ES-I3 (cell line): ENCODE data around the gene C20orf96.

Experiments
- H3K36me3 ChIP-seq: 2 replicates; pipeline ENCODE4 v1.6.1; 2013; ENCODE audit warnings: mild to moderate bottlenecking, low read length, control low read depth, moderate library complexity; ENCODE audit not compliant: insufficient read depth
- H3K4me1 ChIP-seq: 2 replicates; pipeline ENCODE4 v1.6.1; 2013; ENCODE audit warnings: mild to moderate bottlenecking, control low read depth, low read length; ENCODE audit not compliant: insufficient read depth
- H3K9ac ChIP-seq: 2 replicates; pipeline ENCODE4 v1.6.1; 2013; ENCODE audit warnings: low read depth, mild to moderate bottlenecking, low read length, moderate library complexity
- H3K9me3 ChIP-seq: 2 replicates; pipeline ENCODE4 v1.6.1; 2013; ENCODE audit warnings: mild to moderate bottlenecking, low read length, moderate library complexity; ENCODE audit not compliant: control insufficient read depth, insufficient read depth

C20orf96 gene

GRCh38 chr20:324177-325044 lies 33.9 kb upstream of the C20orf96 start:
- peak overlapping the region; percentile 77 for H3K9ac ChIP-seq
- no peaks in the 10 kb centered on the region for H3K9me3 ChIP-seq

DNA sequence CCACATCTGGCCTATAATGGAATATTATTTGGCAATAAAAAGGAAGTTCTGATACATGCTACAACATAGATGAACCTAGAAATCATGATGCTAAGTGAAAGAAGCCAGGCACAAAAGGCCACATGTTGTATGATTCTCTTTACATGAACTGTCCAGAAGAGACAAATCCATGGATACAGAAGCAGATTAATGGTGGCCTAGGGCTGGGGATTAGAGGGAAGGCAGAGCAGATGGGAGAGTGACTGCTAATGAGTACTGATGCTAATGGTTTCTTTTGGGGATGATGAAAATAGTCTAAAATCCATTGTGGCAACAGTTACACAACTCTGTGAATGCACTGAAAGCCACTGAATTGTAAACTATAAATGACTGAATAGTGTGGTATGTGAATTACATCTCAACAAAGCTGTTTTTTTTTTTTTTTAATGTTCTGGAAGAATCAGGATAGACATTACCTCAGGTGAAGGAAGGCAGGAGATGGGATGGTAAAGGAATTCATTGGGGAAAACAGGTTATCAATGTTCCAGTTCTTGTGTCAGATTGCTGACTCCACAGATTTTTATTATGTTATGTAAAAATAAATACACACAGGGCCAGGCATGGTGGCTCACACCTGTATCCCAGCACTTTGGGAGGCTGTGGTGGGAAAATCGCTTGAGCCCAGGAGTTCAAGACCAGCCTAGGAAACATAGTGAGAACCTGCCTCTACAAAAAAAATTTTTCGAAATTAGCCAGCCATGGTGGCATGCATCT lies 25.9 kb upstream of the C20orf96 start:
- H3K36me3 ChIP-seq = no peaks in the 10 kb centered on the region
- no peaks in the 10 kb centered on the region for H3K4me1 ChIP-seq
- no peak overlapping the region for H3K9ac ChIP-seq
- H3K9me3 ChIP-seq = no peaks in the 10 kb centered on the region

More at GRCh38 chr20:324177-325044, 33.9 kb upstream of the C20orf96 start:
- Histone ChIP-seq H3K36me3 (no peaks in the 10 kb centered on the region), H3K4me1 (peaks cover 13% of the 10 kb centered on the region)

DNA sequence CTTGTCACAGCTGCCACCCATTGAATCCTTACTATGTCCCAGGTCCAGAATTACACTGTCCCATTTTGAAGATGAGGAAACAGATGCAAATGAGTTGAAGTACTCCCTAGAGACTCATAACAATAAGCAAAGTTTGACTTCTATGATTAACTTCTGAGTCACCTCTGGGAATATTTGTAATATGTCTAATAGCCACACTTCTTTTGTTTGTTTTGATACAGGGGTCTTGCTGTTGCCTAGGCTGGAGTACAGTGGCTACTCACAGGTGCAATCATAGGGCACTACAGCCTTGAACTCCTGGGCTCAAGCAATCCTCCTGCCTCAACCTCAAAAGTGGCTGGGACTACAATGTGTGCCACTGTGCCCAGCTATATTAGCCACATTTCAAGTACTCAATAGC lies 23.4 kb upstream of the C20orf96 start:
- no peaks in the 10 kb centered on the region for H3K9me3 ChIP-seq
- no peak overlapping the region for H3K9ac ChIP-seq
- H3K4me1 ChIP-seq = peaks cover 8% of the 10 kb centered on the region
- no peaks in the 10 kb centered on the region for H3K36me3 ChIP-seq

DNA sequence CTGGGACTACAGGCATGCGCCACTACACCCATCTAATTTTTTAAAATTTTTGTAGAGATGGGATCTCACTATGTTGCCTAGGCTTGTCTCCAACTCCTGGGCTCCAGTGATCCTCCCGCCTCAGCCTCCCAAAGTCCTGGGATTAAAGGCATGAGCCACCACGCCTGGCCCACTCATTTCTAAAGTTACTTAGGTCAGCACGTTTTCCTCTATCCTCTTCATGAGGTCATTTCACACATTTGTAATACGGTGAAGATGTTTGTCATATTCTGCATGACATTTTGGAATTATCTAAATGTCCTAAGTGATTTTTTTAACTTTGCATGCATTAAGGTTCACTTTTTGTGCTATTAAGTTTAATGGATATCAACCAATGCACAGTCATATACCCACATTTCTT lies 22.9 kb upstream of the C20orf96 start:
- no peak overlapping the region for H3K9ac ChIP-seq
- H3K36me3 ChIP-seq = no peaks in the 10 kb centered on the region
- peaks cover 9% of the 10 kb centered on the region for H3K4me1 ChIP-seq
- no peaks in the 10 kb centered on the region for H3K9me3 ChIP-seq

- Histone ChIP-seq H3K9me3 (no peaks in the 10 kb centered on the region), H3K36me3 (no peaks in the 10 kb centered on the region), H3K9ac (no peak overlapping the region), H3K4me1 (peaks cover 9% of the 10 kb centered on the region)
Observed at GRCh38 chr20:312866-313265, 22.3 kb upstream of the C20orf96 start.

GRCh38 chr20:312067-312466 lies 21.5 kb upstream of the C20orf96 start:
- no peaks in the 10 kb centered on the region for H3K9me3 ChIP-seq
- H3K36me3 ChIP-seq = no peaks in the 10 kb centered on the region
- H3K9ac ChIP-seq = no peak overlapping the region
- H3K4me1 ChIP-seq = peaks cover 9% of the 10 kb centered on the region

- H3K36me3 ChIP-seq = no peaks in the 10 kb centered on the region
- H3K9me3 ChIP-seq = no peaks in the 10 kb centered on the region
- no peak overlapping the region for H3K9ac ChIP-seq
- peaks cover 9% of the 10 kb centered on the region for H3K4me1 ChIP-seq
Observed at GRCh38 chr20:311609-312008, 21.1 kb upstream of the C20orf96 start.

- Histone ChIP-seq H3K9me3 (no peaks in the 10 kb centered on the region), H3K4me1 (peaks cover 9% of the 10 kb centered on the region), H3K9ac (no peak overlapping the region)
Observed at GRCh38 chr20:310645-311044, 20.1 kb upstream of the C20orf96 start.

GRCh38 chr20:309841-310644 lies 19.5 kb upstream of the C20orf96 start:
- Histone ChIP-seq H3K9ac (peak overlapping the region; percentile 81), H3K4me1 (peaks cover 9% of the 10 kb centered on the region), H3K9me3 (no peaks in the 10 kb centered on the region), H3K36me3 (no peaks in the 10 kb centered on the region)

More at GRCh38 chr20:310645-311044, 20.1 kb upstream of the C20orf96 start:
- H3K36me3 ChIP-seq = no peaks in the 10 kb centered on the region

DNA sequence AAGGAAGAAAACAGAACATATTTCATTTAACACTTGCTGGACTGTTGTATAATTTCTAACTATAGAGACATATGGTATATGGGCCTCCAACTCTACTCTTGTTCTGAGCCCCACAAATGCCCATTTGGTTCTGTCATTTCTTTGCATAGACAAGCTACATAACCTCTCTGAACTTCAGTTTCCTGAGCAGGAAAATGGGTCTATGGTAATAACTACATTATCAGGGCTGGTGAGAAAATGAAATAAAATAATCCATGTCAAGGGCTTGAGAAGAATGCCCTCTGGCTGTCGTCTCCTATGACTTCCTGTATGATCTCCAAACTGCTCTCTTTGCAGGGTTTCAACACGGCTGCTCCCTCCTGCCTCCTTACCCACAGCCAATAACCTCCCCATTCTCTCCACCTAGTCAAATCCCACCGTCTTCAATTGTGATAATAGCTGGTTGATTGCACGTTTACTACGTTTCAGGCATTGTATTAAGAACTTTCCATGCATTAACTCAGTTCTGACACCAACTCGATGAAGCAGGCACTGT lies 18.8 kb upstream of the C20orf96 start:
- no peaks in the 10 kb centered on the region for H3K36me3 ChIP-seq
- peak overlapping the region; percentile 81 for H3K9ac ChIP-seq
- H3K4me1 ChIP-seq = peaks cover 9% of the 10 kb centered on the region
- H3K9me3 ChIP-seq = no peaks in the 10 kb centered on the region

DNA sequence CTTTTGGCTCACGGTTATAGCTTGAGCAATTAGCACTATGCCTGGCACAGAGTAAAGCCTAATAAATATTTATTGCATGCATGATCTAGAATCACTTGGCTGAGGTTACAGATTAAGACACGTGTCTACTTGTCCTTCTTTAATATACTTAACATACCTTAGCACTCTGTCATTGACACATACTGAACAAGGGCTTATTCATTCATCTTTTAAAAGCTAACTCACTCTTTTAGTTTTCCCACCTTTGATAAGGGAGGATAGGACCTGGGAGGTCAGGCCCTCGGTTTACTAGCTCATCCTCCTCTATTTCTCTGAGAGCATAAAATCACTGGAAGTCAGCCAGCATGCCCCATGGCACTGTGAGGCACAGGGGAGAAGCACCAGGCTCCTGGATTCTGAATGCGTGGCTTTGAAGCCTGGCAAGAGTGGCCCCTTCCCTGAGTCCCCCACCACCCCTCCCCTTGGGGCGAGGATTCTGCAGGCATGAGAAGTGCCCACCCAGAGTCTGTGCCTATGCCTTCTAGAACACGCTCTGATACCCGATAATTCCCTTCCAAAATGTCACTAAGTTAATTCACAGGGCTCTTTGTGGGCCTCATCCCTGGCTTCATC lies 18.0 kb upstream of the C20orf96 start:
- Histone ChIP-seq H3K36me3 (no peaks in the 10 kb centered on the region), H3K4me1 (peaks cover 9% of the 10 kb centered on the region), H3K9ac (no peak overlapping the region), H3K9me3 (no peaks in the 10 kb centered on the region)

DNA sequence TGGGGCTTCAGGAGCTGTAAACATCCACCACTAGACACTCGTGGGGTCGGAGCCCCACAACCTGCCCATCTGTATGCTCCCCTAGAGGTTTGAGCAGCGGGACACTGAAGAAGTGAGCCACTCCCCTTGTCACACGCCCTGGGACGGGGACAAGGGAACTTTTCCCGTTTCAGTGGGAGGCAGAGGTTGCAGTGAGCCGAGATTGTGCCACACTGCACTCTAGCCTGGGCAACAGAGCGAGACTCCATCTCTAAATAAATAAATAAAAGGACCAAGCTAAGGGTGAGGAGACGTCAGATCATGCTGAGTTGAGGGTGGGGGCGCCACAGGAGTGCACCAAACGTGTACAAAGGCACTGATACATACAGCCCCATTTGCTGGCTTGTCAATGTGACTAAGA lies 15.2 kb upstream of the C20orf96 start:
- Histone ChIP-seq H3K36me3 (no peaks in the 10 kb centered on the region), H3K9me3 (no peaks in the 10 kb centered on the region)

DNA sequence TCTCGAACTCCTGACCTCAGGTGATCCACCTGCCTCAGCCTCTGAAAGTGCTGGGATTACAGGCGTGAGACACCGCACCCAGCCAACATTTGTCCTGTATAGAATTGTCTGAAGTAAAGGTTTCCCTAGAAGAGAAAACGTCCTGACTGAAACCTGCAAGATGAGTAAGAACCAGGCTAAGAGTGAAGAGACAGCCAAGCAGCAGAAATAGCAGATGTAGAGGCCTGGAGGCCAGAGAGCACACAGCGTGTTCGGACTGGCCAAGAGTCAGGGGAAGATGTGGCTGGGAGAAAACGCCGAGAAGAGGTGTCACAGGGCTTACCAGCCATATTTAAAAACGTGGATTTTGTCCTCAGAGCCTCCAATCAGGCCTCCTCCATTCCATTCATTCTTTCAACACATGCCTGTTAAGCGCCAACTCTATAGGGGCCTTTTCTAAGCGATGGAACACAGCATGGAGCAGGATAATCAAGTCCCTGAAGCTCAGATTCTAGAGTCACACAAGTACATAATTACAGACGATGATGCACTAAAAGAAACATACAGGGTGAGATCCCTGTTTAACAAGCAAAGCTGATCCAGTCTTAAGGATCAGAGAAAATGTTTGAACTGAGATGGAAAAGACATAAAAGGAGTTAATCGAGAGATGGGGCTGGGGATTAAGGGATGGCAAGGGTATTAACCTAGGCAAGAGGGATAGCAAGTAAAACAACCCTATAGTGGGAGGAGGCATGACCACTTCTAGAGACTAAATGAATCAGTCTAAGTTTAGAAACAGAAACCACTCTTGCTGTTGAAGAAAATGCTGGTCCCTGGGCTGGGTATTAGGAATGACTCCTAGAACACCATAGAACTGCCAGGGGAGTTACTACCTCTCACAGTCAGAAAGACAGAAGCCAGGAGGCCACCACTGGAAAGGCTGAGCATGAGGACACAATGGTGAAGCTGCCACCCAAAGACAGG lies 11.6 kb upstream of the C20orf96 start:
- Histone ChIP-seq H3K9ac (no peak overlapping the region), H3K9me3 (no peaks in the 10 kb centered on the region), H3K36me3 (no peaks in the 10 kb centered on the region), H3K4me1 (peaks cover 19% of the 10 kb centered on the region)

More for the DNA sequence above, 15.2 kb upstream of the C20orf96 start:
- no peak overlapping the region for H3K9ac ChIP-seq
- peaks cover 23% of the 10 kb centered on the region for H3K4me1 ChIP-seq
